Measurements from ENCODE around the gene PLEKHG4B. TPM values are rescaled to one million over a fixed set of nuclear protein-coding genes. Genes with fewer than 3 reads are reported as not detected.

The PLEKHG4B gene
- total RNA-seq, 1 experiment from 2014 or later: 1.2 TPM

GRCh38 chr5:188488-189481 lies 96.8 kb downstream of the PLEKHG4B start:
- intact Hi-C loops (cut with micrococcal nuclease): loop anchor here (1.0 kb wide), 1 partner anchor 110 kb away; no protein-coding TSS in a partner anchor
- DNase-seq (peak; percentile 91), ATAC-seq (peak; percentile 94)
- H3K4me1 ChIP-seq (ENCODE audit: insufficient read depth, low read length): peaks cover 11% of the 10 kb centered on the region
- H3K79me2 ChIP-seq (ENCODE audit: low read length): no peaks in the 10 kb centered on the region
- no peaks in the 10 kb centered on the region for H3K36me3 ChIP-seq (ENCODE audit: low read depth, low read length)
- H3K9me2 ChIP-seq (replicated peaks; ENCODE audit: low read length): no peaks in the 10 kb centered on the region
- BruUV-seq (replicated peaks): no TSS peak
- H4K20me1 ChIP-seq (ENCODE audit: low read length): no peaks in the 10 kb centered on the region
- peak overlapping the region; percentile 77 for H3K4me2 ChIP-seq (ENCODE audit: low read length)
- no peaks in the 10 kb centered on the region for H3K9me3 ChIP-seq (ENCODE audit: low read length)
- H3K27ac ChIP-seq (ENCODE audit: low read length): no peak overlapping the region
- CTCF ChIA-PET: interaction anchor here (0.6 to 1.2 kb wide), 6 partner anchors 8 to 82 kb away, joined by 3 to 12 read pairs (median 4); partner anchors contain the start of genes CCDC127, PDCD6 and SDHA
- peak overlapping the region; percentile 84 for H2AFZ ChIP-seq (ENCODE audit: low read length)
- no peaks in the 10 kb centered on the region for H3F3A ChIP-seq (ENCODE audit: low read length, unreplicated experiment)
- H3K27me3 ChIP-seq (ENCODE audit: low read length): no peaks in the 10 kb centered on the region
- 0 out of 2 replicates have a peak overlapping the region, but pooled peaks have one; percentile 3 for H3K9ac ChIP-seq (ENCODE audit: low read length)
- TF ChIP-seq CTCF (conservative IDR thresholded peaks at IDR 0.05; ENCODE audit: low read depth, low read length): peak; percentile 87
- TF ChIP-seq EZH2phosphoT487 (IDR thresholded peaks at IDR 0.05; ENCODE audit: borderline replicate concordance, low read length): no peak
- TF ChIP-seq EZH2 (IDR thresholded peaks at IDR 0.05; ENCODE audit: low read length, unreplicated experiment): no peak
- peak overlapping the region; percentile 51 for H3K4me3 ChIP-seq (ENCODE audit: low read length)
- POLR2A ChIA-PET (ENCODE audit: unreplicated experiment): no interaction called here

GRCh38 chr5:189486-189885 lies 97.5 kb downstream of the PLEKHG4B start:
- no peaks in the 10 kb centered on the region for H4K20me1 ChIP-seq (ENCODE audit: low read length)
- CTCF ChIA-PET: no interaction called here
- no peaks in the 10 kb centered on the region for H3K9me2 ChIP-seq (replicated peaks; ENCODE audit: low read length)
- POLR2A ChIA-PET (ENCODE audit: unreplicated experiment): no interaction called here
- H3K4me1 ChIP-seq (ENCODE audit: insufficient read depth, low read length): peaks cover 11% of the 10 kb centered on the region
- H3K27me3 ChIP-seq (ENCODE audit: low read length): no peaks in the 10 kb centered on the region
- no peak overlapping the region for H3K4me3 ChIP-seq (ENCODE audit: low read length)
- no peaks in the 10 kb centered on the region for H3F3A ChIP-seq (ENCODE audit: low read length, unreplicated experiment)
- DNase-seq (no peak), ATAC-seq (no peak)
- no peaks in the 10 kb centered on the region for H3K79me2 ChIP-seq (ENCODE audit: low read length)
- no peak overlapping the region for H2AFZ ChIP-seq (ENCODE audit: low read length)
- no peaks in the 10 kb centered on the region for H3K9me3 ChIP-seq (ENCODE audit: low read length)
- intact Hi-C loops (cut with micrococcal nuclease): no loop called here
- BruUV-seq (replicated peaks): no TSS peak
- TF ChIP-seq CTCF (conservative IDR thresholded peaks at IDR 0.05; ENCODE audit: low read depth, low read length): no peak
- no peak for TF ChIP-seq EZH2 (IDR thresholded peaks at IDR 0.05; ENCODE audit: low read length, unreplicated experiment)
- no peak for TF ChIP-seq EZH2phosphoT487 (IDR thresholded peaks at IDR 0.05; ENCODE audit: borderline replicate concordance, low read length)
- no peak overlapping the region for H3K4me2 ChIP-seq (ENCODE audit: low read length)
- no peak overlapping the region for H3K27ac ChIP-seq (ENCODE audit: low read length)
- no peak overlapping the region for H3K9ac ChIP-seq (ENCODE audit: low read length)
- no peaks in the 10 kb centered on the region for H3K36me3 ChIP-seq (ENCODE audit: low read depth, low read length)

GRCh38 chr5:189976-190365 lies 98.0 kb downstream of the PLEKHG4B start:
- no peaks in the 10 kb centered on the region for H4K20me1 ChIP-seq (ENCODE audit: low read length)
- no peak overlapping the region for H3K9ac ChIP-seq (ENCODE audit: low read length)
- no TSS peak for BruUV-seq (replicated peaks)
- TF ChIP-seq EZH2 (IDR thresholded peaks at IDR 0.05; ENCODE audit: low read length, unreplicated experiment) (no peak), EZH2phosphoT487 (IDR thresholded peaks at IDR 0.05; ENCODE audit: borderline replicate concordance, low read length) (no peak), CTCF (conservative IDR thresholded peaks at IDR 0.05; ENCODE audit: low read depth, low read length) (no peak)
- ChIA-PET POLR2A (ENCODE audit: unreplicated experiment) (no interaction called here), CTCF (no interaction called here)
- H3K9me3 ChIP-seq (ENCODE audit: low read length): no peaks in the 10 kb centered on the region
- H3F3A ChIP-seq (ENCODE audit: low read length, unreplicated experiment): no peaks in the 10 kb centered on the region
- intact Hi-C loops (cut with micrococcal nuclease): no loop called here
- no peaks in the 10 kb centered on the region for H3K9me2 ChIP-seq (replicated peaks; ENCODE audit: low read length)
- H3K79me2 ChIP-seq (ENCODE audit: low read length): no peaks in the 10 kb centered on the region
- ATAC-seq (no peak), DNase-seq (no peak)
- H3K27me3 ChIP-seq (ENCODE audit: low read length): no peaks in the 10 kb centered on the region
- H3K4me3 ChIP-seq (ENCODE audit: low read length): no peak overlapping the region
- H3K27ac ChIP-seq (ENCODE audit: low read length): no peak overlapping the region
- H3K4me2 ChIP-seq (ENCODE audit: low read length): no peak overlapping the region
- peaks cover 11% of the 10 kb centered on the region for H3K4me1 ChIP-seq (ENCODE audit: insufficient read depth, low read length)
- no peak overlapping the region for H2AFZ ChIP-seq (ENCODE audit: low read length)
- H3K36me3 ChIP-seq (ENCODE audit: low read depth, low read length): no peaks in the 10 kb centered on the region
